Measurements from ENCODE around the gene LILRB5.
"Not testable (repeated sequence)": the region's sequence is repeated elsewhere in the genome, so short reads cannot be mapped to it uniquely, and the experiment has no call there.

LILRB5 gene

DNA sequence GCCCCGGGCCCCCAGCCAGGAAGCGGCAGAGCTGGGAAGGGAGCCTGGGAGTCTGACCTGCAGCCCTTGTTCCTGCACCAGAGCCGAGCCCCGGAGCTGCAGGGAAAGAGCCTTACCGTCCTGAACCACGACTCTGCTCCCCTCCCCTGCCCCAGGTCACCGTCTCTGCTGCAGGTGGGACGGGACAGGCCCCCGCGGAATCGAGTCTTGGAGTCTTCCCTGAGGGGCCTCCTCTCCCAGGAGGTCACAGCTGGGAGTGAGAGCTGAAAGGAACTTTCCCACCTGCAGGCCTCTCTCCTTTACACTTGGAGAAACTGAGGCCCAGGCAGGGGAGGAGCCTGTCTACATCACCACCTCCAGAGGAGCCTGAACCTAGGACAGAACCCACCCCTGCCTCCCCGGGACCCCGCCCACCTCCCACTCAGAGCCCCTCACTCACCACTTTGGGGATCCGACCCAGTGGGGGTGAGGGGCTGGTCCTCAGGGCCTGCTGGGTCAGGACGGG, 20.1 kb upstream of the LILRB5 start:
- DNase-seq (ENCODE audit: low read depth, low spot score), result not testable (repeated sequence)

DNA sequence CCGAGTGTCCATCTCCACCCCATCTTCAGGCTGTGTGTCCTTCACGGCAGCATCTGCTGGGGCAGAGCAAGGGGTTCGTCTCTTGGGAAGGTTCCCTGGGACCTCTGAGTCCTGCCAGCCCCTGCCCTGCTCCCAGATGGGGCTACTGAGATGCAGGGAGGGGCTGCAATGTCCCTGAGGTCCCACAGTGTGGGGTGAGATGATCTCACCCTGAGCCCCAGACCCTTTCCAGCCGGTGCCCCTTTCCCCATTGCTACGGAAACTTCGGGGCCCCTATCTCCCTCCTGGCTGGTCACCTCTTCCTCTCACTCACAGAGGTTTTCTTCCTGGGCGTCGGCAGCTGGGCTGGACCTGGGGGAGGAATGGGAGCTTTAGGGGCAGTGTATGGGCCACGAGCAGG, 18.9 kb upstream of the LILRB5 start:
- DNase-seq (ENCODE audit: low read depth, low spot score), result no peak

- DNase-seq (ENCODE audit: low read depth, low spot score), result not testable (repeated sequence)
These were observed 17.4 kb upstream of the LILRB5 start for GRCh38 chr19:54274516-54274915.

DNA sequence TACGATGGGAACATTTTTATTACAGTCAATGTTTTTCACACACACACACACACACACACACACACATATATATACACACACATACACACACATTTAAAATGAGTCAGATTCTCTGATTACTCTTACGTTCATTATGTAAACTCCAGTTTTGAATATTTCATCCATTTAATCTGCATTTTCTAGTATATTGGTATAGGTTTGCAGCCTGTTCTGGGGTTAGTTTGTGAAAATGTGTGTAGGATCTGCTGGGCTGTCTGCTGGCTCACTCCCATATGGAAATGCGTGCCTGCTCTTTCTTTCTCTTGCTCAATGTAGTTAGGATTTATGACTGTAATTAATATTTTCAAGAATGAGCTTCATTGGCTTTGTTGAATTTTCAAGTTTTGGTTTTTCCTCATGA, 16.7 kb upstream of the LILRB5 start:
- DNase-seq (ENCODE audit: low read depth, low spot score), result no peak

- DNase-seq (ENCODE audit: low read depth, low spot score), result not testable (repeated sequence)
These were observed 15.1 kb upstream of the LILRB5 start for GRCh38 chr19:54272181-54272580.

GRCh38 chr19:54271587-54271986, 14.5 kb upstream of the LILRB5 start:
- not testable (repeated sequence) for DNase-seq (ENCODE audit: low read depth, low spot score)

DNA sequence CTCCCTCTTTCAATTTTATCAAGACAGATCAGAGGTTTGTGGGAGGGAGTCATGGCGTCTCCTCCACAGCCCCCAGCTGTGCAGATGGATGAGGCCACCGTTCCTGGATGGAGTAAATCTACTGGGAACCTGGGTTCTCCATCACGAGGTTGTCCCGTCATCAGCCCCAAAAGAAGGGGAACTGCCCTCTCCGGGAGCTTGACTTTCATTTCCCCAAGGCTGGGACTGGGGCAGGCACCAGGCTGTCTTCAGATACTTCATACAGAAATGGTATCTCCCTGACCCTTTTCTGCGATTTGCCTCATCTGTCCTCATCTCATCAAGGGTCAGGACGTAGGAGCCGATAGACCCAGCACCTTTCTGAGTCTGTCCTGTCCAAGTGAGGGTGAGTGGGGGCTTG, 14.0 kb upstream of the LILRB5 start:
- DNase-seq (ENCODE audit: low read depth, low spot score), result no peak

DNA sequence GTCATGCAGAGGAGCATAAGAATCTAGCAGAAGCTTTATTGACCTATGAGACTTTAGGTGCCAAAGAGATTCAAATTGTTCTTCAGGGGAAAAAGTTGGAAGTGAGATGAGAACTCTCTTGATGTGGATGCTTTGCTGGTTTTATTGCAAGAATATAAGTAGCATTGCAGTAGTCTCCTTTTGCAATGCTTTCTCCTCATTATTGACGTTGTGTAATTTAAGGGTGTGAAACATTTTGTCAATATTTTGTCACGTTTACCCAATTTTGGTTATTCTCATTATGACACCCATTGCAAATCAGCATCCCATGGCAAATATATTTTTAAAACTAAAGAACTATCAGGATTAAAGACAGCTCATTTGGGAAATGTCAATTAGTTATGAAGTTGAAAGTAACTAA, 11.9 kb upstream of the LILRB5 start:
- no peak for DNase-seq (ENCODE audit: low read depth, low spot score)

DNA sequence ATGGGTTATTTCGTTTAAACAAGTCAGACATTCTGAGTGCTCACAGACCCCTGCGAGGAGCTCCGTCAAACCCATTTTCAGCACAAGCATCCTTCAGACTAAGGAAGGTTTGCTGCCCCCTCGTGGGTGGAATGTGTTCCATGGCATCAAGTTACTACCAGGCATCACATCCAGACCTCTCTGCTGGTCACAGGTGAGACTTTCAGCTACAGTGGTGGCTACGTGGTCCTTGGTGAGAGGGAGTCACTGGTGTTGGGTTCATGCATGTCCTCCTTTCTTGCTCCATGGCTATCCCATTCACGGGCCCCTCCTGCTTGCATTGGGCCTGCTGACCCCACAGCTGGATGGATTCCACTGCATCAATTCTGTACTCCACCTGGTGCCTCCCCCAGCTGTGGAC, 9.1 kb upstream of the LILRB5 start:
- DNase-seq (ENCODE audit: low read depth, low spot score), result no peak

DNA sequence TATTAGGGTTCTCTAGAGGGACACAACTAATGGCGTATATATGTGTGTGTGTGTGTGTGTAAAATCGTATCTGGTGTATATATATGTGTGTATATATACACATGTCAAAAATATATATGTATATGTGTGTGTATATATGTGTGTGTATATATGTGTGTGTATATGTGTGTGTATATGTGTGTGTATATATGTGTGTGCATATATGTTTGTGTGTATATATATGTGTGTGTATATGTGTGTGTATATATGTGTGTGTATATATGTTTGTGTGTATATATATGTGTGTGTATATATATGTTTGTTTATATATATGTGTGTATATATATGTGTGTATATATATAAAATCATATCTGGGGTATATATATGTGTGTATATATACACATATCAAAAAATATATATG, 5.4 kb upstream of the LILRB5 start:
- no peak for DNase-seq (ENCODE audit: low read depth, low spot score)

DNA sequence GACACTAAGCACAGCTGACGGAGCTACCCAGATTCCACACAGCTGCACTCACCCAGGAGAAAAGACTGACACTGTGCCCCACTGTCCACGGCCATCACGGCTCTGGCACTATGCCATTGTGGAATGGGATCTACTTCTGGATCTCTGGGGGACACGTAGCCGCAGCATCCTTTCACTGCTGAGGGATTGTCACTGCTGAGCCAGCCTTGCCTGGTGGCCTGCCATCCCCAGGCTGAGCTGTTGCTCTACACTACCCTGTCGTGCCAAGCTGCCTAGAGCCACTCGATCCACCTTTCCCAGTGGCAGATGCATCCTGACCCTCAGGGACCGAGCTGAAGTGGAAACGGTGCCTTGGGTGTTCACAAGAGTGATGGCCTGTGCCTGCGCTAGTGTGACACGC, 5.0 kb upstream of the LILRB5 start:
- DNase-seq (ENCODE audit: low read depth, low spot score), result no peak

DNA sequence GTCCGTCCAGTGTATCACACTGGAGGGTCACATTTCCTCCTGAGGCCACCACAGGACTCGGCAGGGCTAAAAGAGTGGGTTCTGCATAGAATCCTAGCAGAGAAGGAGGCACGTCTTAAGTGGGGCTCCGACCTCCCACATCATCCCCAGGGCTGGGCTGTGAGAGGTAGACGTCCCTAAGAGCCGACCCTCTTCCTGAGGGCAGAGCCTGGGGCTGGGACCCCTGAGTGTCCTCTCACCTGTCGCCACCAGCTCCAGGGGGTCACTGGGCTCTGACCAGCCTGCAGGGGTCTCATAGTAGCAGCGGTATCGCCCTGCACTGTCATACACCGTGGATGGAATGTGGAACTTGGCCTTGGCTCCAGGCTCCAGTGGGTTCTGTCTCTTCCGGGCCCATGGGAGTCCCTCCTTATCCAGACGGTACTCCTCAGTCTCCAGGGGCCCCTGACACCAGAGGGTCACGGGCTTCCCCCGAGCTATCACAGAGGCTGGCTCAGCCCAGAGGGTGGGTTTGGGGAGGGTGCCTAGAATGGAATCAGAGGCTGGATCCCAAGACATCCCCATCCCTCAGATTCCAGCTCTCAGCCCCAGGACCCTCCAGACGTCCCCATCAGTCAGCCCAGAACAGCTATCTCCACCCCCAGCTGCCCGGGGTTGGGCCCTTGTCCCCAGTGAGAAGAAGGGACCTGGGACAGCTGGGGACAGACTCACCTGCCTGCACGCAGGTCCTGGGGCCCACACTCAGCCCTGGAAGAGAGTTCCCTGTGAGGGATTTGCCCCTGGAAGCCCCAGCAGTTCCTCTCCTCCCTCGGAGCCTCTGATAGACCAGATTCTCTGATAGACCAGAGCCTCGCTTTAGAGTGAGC, 590 bp downstream of the LILRB5 start:
- no peak for DNase-seq (ENCODE audit: low read depth, low spot score)

DNA sequence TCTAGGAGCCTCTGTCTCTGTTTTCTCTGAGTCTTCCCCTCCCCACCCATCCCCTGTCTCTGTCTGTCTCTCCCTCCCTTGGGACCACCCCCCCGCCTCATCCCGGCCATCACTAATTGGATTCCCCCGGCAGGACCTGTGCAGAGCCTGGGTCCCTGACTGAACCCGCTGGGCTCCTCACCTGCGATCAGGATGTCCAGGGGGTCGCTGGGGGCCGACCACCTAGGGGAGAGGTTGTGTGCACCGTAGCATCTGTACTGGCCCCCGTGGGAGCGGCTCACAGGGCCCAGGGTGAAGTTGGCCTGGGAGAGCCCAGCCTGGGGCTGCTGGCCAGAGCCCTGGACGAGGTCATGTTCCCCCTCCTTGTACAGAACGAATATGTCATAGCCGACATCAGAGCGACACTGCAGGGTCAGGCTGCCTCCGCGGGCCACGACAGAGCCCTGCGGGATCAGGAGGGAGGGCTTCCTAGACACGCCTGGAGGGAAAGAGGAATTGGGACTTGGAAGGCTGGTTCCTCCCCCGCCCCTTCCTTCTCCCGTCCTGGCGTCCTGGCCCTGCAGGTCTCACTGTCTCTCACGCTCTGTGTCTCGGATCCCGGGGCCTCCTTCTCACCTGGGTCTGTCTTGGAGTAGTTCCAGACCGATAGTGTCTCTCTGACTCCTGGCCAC, 1.8 kb downstream of the LILRB5 start:
- DNase-seq (ENCODE audit: low read depth, low spot score), result no peak

- no peak for DNase-seq (ENCODE audit: low read depth, low spot score)
These were observed 2.7 kb downstream of the LILRB5 start for GRCh38 chr19:54254195-54254906.

- DNase-seq (ENCODE audit: low read depth, low spot score), result no peak
These were observed 3.5 kb downstream of the LILRB5 start for GRCh38 chr19:54253331-54254194.

DNA sequence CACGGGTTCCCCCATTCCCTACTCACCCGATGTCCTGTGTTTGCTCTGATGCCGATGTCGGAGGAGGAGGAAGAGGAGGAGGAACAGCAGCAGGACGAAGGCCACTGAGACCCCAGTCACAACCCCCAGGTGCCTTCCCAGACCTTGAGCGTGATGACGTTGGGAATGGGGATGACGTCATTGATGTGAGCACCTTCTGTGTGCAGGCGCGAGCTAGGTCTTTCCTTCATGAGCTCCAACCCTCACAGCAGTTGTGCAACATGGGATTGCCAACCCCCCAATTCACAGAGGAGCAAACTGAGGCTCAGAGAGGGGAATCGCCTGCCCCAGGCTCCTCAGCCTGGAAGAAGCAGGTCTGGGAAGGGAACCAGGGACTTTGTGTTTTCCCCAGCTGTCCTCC, 4.2 kb downstream of the LILRB5 start:
- DNase-seq (ENCODE audit: low read depth, low spot score), result no peak

- DNase-seq (ENCODE audit: low read depth, low spot score), result no peak
These were observed 4.8 kb downstream of the LILRB5 start for GRCh38 chr19:54252243-54252642.

- DNase-seq (ENCODE audit: low read depth, low spot score), result no peak
These were observed 9.0 kb downstream of the LILRB5 start for GRCh38 chr19:54248016-54248601.

DNA sequence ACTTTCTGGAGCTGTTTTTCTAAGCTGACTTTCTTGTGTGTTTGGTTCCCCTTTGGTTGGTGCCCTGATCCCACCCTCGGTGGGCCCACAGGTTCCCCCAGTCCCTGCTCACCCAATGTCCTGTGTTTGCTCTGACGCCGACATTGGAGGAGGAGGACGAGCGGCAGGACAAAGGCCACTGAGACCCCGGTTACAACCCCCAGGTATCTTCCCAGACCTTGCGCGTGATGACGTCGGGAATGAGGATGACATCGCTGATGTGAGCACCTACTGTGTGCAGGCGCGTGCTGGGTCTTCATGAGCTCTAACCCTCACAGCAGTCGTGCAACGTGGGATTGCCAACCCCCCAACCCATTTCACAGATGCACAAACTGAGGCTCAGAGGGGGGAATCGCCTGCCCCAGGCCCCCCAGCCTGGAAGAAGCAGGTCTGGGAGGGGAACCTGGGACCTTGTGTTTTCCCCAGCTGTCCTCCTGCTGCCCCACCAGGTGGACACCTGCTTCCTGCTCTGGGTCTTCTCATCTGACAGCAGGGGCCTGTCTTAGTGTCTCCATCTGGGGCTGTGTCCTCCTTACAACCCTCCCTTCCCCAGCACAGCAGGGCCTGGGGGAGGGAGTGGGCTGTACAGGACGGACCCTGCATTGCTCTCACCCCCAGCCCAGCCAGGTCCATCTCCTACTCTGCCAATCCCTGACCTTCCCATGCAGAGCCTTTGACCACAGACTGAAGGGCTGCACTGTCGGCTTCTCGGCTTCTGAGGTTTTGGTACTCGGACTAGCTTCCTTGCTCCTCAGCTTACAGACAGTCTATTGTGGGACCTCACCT, 9.8 kb downstream of the LILRB5 start:
- no peak for DNase-seq (ENCODE audit: low read depth, low spot score)

- DNase-seq (ENCODE audit: low read depth, low spot score), result no peak
These were observed 11.1 kb downstream of the LILRB5 start for GRCh38 chr19:54245936-54246335.
